HEK293 (cell line): ENCODE measurements around the gene YIF1B.

Experiments used
- CTCF ChIA-PET: fragments of 350-600 bp; formaldehyde crosslinking; extraction: SDS; loops from one replicate; lab custom pipeline; 2021; ENCODE audit warnings: antibody characterized with exemption; lab: Yijun Ruan, JAX
- POLR2A ChIA-PET: fragments of 300-600 bp; formaldehyde crosslinking; extraction: SDS; loops from one replicate; lab custom pipeline; 2020; ENCODE audit warnings: antibody characterized with exemption, inconsistent platforms; lab: Yijun Ruan, JAX
- H3K27ac ChIP-seq: fragments of 200-500 bp; sonication (Bioruptor generic); 2 replicates; pipeline ENCODE4 v1.5.1; 2014; ENCODE audit warnings: low read depth, low read length, control low read depth, inconsistent platforms; ENCODE audit errors: extremely low read depth
- H3K36me3 ChIP-seq, 2 experiments: fragments of 200-500 bp in 1 of 2; sonication (Bioruptor generic) in 1 of 2; 1 replicate in 1 of 2; 2 replicates in 1 of 2; pipeline ENCODE4 v1.5.1; 2014 to 2017; ENCODE audit warnings: inconsistent platforms in 2 of 2, low read length in 2 of 2; ENCODE audit not compliant: control insufficient read depth in 2 of 2, insufficient read depth in 1 of 2
- H3K4me1 ChIP-seq: fragments of 200-500 bp; sonication (Bioruptor generic); 2 replicates; pipeline ENCODE4 v1.5.1; 2014; ENCODE audit warnings: mild to moderate bottlenecking, low read length, inconsistent platforms; ENCODE audit not compliant: control insufficient read depth, insufficient read depth
- H3K4me3 ChIP-seq: 2 replicates; pipeline ENCODE4 v1.5.1; 2011; ENCODE audit warnings: low read depth, mild to moderate bottlenecking, control low read depth, low read length, moderate library complexity
- H3K9me3 ChIP-seq: fragments of 200-500 bp; sonication (Bioruptor generic); 2 replicates; pipeline ENCODE4 v1.5.1; 2014; ENCODE audit warnings: low read depth, low read length, inconsistent platforms; ENCODE audit not compliant: control insufficient read depth, insufficient read depth
- EGR2 ChIP-seq: fragments of 450-650 bp; formaldehyde crosslinking; IDR thresholded peaks from 2 replicates; pipeline ENCODE4 v1.5.1; 2016; ENCODE audit warnings: low read depth, missing biosample characterization, missing genetic modification characterization
- GLI2 ChIP-seq: fragments of 450-650 bp; formaldehyde crosslinking; IDR thresholded peaks from 2 replicates; pipeline ENCODE4; 2017; ENCODE audit warnings: missing biosample characterization, missing genetic modification characterization, low read depth, borderline replicate concordance
- KLF17 ChIP-seq: fragments of 450-650 bp; formaldehyde crosslinking; IDR thresholded peaks from 2 replicates; pipeline ENCODE4 v1.5.1; 2016; ENCODE audit warnings: missing biosample characterization, missing genetic modification characterization
- KLF8 ChIP-seq: fragments of 450-650 bp; formaldehyde crosslinking; IDR thresholded peaks from 2 replicates; pipeline ENCODE4 v1.5.1; 2016; ENCODE audit warnings: missing biosample characterization, missing genetic modification characterization
- KLF9 ChIP-seq: fragments of 450-650 bp; formaldehyde crosslinking; IDR thresholded peaks from 2 replicates; pipeline ENCODE4 v1.5.1; 2016; ENCODE audit warnings: missing biosample characterization, missing genetic modification characterization, low read depth
- OSR2 ChIP-seq: fragments of 450-650 bp; formaldehyde crosslinking; IDR thresholded peaks from 2 replicates; pipeline ENCODE4 v1.5.1; 2016; ENCODE audit warnings: missing biosample characterization, missing genetic modification characterization
- PRDM10 ChIP-seq: fragments of 450-650 bp; formaldehyde crosslinking; IDR thresholded peaks from 2 replicates; pipeline ENCODE4 v1.5.1; 2016; ENCODE audit warnings: missing biosample characterization, missing genetic modification characterization
- SP2 ChIP-seq: fragments of 450-650 bp; formaldehyde crosslinking; IDR thresholded peaks from 2 replicates; pipeline ENCODE4 v1.5.1; 2016; ENCODE audit warnings: missing biosample characterization, missing genetic modification characterization
- SP7 ChIP-seq: fragments of 450-650 bp; formaldehyde crosslinking; IDR thresholded peaks from 2 replicates; pipeline ENCODE4 v1.5.1; 2016; ENCODE audit warnings: missing biosample characterization, missing genetic modification characterization
- TSHZ1 ChIP-seq: fragments of 450-650 bp; formaldehyde crosslinking; IDR thresholded peaks from 2 replicates; pipeline ENCODE4 v1.5.1; 2016; ENCODE audit warnings: missing biosample characterization, missing genetic modification characterization, borderline replicate concordance
- ZBTB10 ChIP-seq: fragments of 450-650 bp; formaldehyde crosslinking; IDR thresholded peaks from 2 replicates; pipeline ENCODE4 v1.5.1; 2016; ENCODE audit warnings: missing biosample characterization, missing genetic modification characterization
- ZBTB44 ChIP-seq: fragments of 450-650 bp; IDR thresholded peaks from 2 replicates; pipeline ENCODE4 v1.5.1; 2018; ENCODE audit warnings: missing biosample characterization, mild to moderate bottlenecking, missing genetic modification characterization
- ZBTB7A ChIP-seq: fragments of 450-650 bp; formaldehyde crosslinking; IDR thresholded peaks from 2 replicates; pipeline ENCODE4 v1.5.1; 2016; ENCODE audit warnings: low read depth, missing biosample characterization, missing genetic modification characterization
- ZNF155 ChIP-seq: fragments of 450-650 bp; formaldehyde crosslinking; IDR thresholded peaks from 2 replicates; pipeline ENCODE4 v1.5.1; 2016; ENCODE audit warnings: missing biosample characterization, missing genetic modification characterization
- ZNF24 ChIP-seq: fragments of 450-650 bp; formaldehyde crosslinking; IDR thresholded peaks from 2 replicates; pipeline ENCODE4 v1.5.1; 2016; ENCODE audit warnings: missing biosample characterization, missing genetic modification characterization
- ZNF302 ChIP-seq: fragments of 450-650 bp; formaldehyde crosslinking; IDR thresholded peaks from 2 replicates; pipeline ENCODE4 v1.5.1; 2016; ENCODE audit warnings: missing biosample characterization, missing genetic modification characterization, low read depth
- ZNF561 ChIP-seq: fragments of 450-650 bp; IDR thresholded peaks from 2 replicates; pipeline ENCODE4 v1.5.1; 2018; ENCODE audit warnings: missing biosample characterization, missing genetic modification characterization, borderline replicate concordance
- ZNF645 ChIP-seq: fragments of 450-650 bp; formaldehyde crosslinking; IDR thresholded peaks from 2 replicates; pipeline ENCODE4; 2016; ENCODE audit warnings: missing biosample characterization, missing genetic modification characterization
- ZNF785 ChIP-seq: fragments of 450-650 bp; formaldehyde crosslinking; IDR thresholded peaks from 2 replicates; pipeline ENCODE4 v1.5.1; 2016; ENCODE audit warnings: missing biosample characterization, missing genetic modification characterization

YIF1B gene

GRCh38 chr19:38266981-38267597 is 48.7 kb downstream of the YIF1B start (continued):
- 0 out of 2 replicates have a peak, but pooled peaks have one; percentile 11 for TF ChIP-seq ZNF645 (tag by site-specific recombination)
- no peak for TF ChIP-seq ZNF302 (tag by site-specific recombination)
- no peak for TF ChIP-seq GLI2 (tag by site-specific recombination)
- peak; percentile 42 for TF ChIP-seq SP2 (tag by site-specific recombination)
- peak; percentile 99 for TF ChIP-seq OSR2 (tag by site-specific recombination)
- TF ChIP-seq ZNF785 (tag by site-specific recombination), result no peak
- TF ChIP-seq, all 188 proteins: peak for 24

- peaks cover 58% of the 10 kb centered on the region for H3K4me1 ChIP-seq
- ChIA-PET POLR2A (interaction anchor here (0.6 to 4.7 kb wide), 14 partner anchors 10 to 359 kb away, joined by 3 to 26 read pairs (median 6); partner anchors contain the start of genes CATSPERG, FAM98C, GGN and PPP1R14A), CTCF (interaction anchor here (0.9 to 8.8 kb wide), 13 partner anchors 9 to 363 kb away, joined by 3 to 48 read pairs (median 5); partner anchors contain the start of gene CATSPERG)
- H3K9me3 ChIP-seq, result no peaks in the 10 kb centered on the region
- H3K4me3 ChIP-seq, result no peak overlapping the region
- H3K36me3 ChIP-seq, result no peaks in the 10 kb centered on the region; a peak in 1 of 3 replicates
- peak overlapping the region; percentile 90 for H3K27ac ChIP-seq
- TF ChIP-seq TSHZ1 (tag by site-specific recombination), result 0 out of 2 replicates have a peak, but pooled peaks have one; percentile 21
- no peak for TF ChIP-seq ZNF155 (tag by site-specific recombination)
- peak; percentile 76 for TF ChIP-seq SP7 (tag by site-specific recombination)
- TF ChIP-seq PRDM10 (tag by site-specific recombination), result 0 out of 2 replicates have a peak, but pooled peaks have one; percentile 17
- 0 out of 2 replicates have a peak, but pooled peaks have one; percentile 6 for TF ChIP-seq KLF9 (tag by site-specific recombination)
- peak; percentile 68; the same call in 1 of the 2 replicates for TF ChIP-seq KLF17 (tag by site-specific recombination)
- TF ChIP-seq ZBTB10, result peak; percentile 36; the same call in 1 of the 2 replicates
- TF ChIP-seq ZNF561, result no peak
- no peak for TF ChIP-seq ZNF24 (tag by site-specific recombination)
- peak; percentile 41; the same call in 1 of the 2 replicates for TF ChIP-seq ZBTB44 (tag by site-specific recombination)
- TF ChIP-seq KLF8 (tag by site-specific recombination), result peak; percentile 23; the same call in 1 of the 2 replicates
- 0 out of 2 replicates have a peak, but pooled peaks have one; percentile 12 for TF ChIP-seq ZBTB7A
- TF ChIP-seq EGR2 (tag by site-specific recombination), result peak; percentile 95
Measured at GRCh38 chr19:38265921-38266429, 49.8 kb downstream of the YIF1B start.
